WTC11 (cell line): ENCODE measurements around the gene OR2H2. TPM values are rescaled to one million over a fixed set of nuclear protein-coding genes. Genes with fewer than 3 reads are reported as not detected.

ENCODE experiments used
- CREB1 ChIP-seq: sonication (generic); formaldehyde crosslinking; IDR thresholded peaks from 2 replicates; pipeline ENCODE4 v1.8.0; 2023; ENCODE audit warnings: mild to moderate bottlenecking, missing genetic modification reagents
- CREM ChIP-seq: sonication (generic); formaldehyde crosslinking; IDR thresholded peaks from 2 replicates; pipeline ENCODE4 v1.8.1; 2022; ENCODE audit warnings: mild to moderate bottlenecking, missing genetic modification reagents, moderate library complexity
- EMX1 ChIP-seq: fragments of 250-450 bp; sonication (Bioruptor Pico); IDR thresholded peaks from 2 replicates; pipeline ENCODE4 v1.8.0; 2021; ENCODE audit warnings: mild to moderate bottlenecking
- FOXK1 ChIP-seq: sonication (generic); formaldehyde crosslinking; IDR thresholded peaks from 2 replicates; pipeline ENCODE4 v1.8.0; 2022; ENCODE audit warnings: mild to moderate bottlenecking, moderate library complexity, missing genetic modification reagents
- KAT7 ChIP-seq: sonication (generic); formaldehyde crosslinking; IDR thresholded peaks from 2 replicates; pipeline ENCODE4 v1.8.1; 2023; ENCODE audit warnings: missing genetic modification reagents, mild to moderate bottlenecking, borderline replicate concordance
- MYBL2 ChIP-seq: sonication (generic); formaldehyde crosslinking; IDR thresholded peaks from 2 replicates; pipeline ENCODE4 v1.8.1; 2023; ENCODE audit warnings: mild to moderate bottlenecking, moderate library complexity, missing genetic modification reagents
- NFATC4 ChIP-seq: fragments of 250-450 bp; sonication (Bioruptor Pico); IDR thresholded peaks from 2 replicates; pipeline ENCODE4 v1.9.0; 2021; ENCODE audit warnings: mild to moderate bottlenecking
- NFE2L1 ChIP-seq: sonication (generic); formaldehyde crosslinking; IDR thresholded peaks from 2 replicates; pipeline ENCODE4 v1.8.1; 2023; ENCODE audit warnings: missing genetic modification reagents
- NFYB ChIP-seq: sonication (generic); formaldehyde crosslinking; conservative IDR thresholded peaks from 2 replicates; pipeline ENCODE4 v1.8.0; 2022; ENCODE audit warnings: low read depth, missing genetic modification reagents
- NR3C1 ChIP-seq: sonication (generic); formaldehyde crosslinking; conservative IDR thresholded peaks from 2 replicates; pipeline ENCODE4 v1.8.1; 2023; ENCODE audit warnings: low read depth, mild to moderate bottlenecking, missing genetic modification reagents
- PRRX2 ChIP-seq: fragments of 250-450 bp; sonication (Bioruptor Pico); IDR thresholded peaks from 2 replicates; pipeline ENCODE4 v1.8.0; 2021; ENCODE audit warnings: mild to moderate bottlenecking
- SMAD3 ChIP-seq: sonication (generic); formaldehyde crosslinking; IDR thresholded peaks from 2 replicates; pipeline ENCODE4 v1.8.0; 2022; ENCODE audit warnings: missing genetic modification reagents, mild to moderate bottlenecking, borderline replicate concordance
- SOX15 ChIP-seq: fragments of 250-450 bp; sonication (Bioruptor Pico); IDR thresholded peaks from 2 replicates; pipeline ENCODE4 v1.9.0; 2021; ENCODE audit warnings: mild to moderate bottlenecking
- TEAD1 ChIP-seq: sonication (generic); formaldehyde crosslinking; IDR thresholded peaks from 2 replicates; pipeline ENCODE4 v1.8.0; 2022; ENCODE audit warnings: mild to moderate bottlenecking, missing genetic modification reagents
- TEAD4 ChIP-seq: sonication (generic); formaldehyde crosslinking; IDR thresholded peaks from 2 replicates; pipeline ENCODE4 v1.8.0; 2022; ENCODE audit warnings: mild to moderate bottlenecking, missing genetic modification reagents
- ZNF232 ChIP-seq: sonication (generic); formaldehyde crosslinking; IDR thresholded peaks from 2 replicates; pipeline ENCODE4 v1.8.0; 2022; ENCODE audit warnings: mild to moderate bottlenecking, missing genetic modification reagents
- ZNF263 ChIP-seq: sonication (generic); formaldehyde crosslinking; IDR thresholded peaks from 2 replicates; pipeline ENCODE4 v1.8.1; 2022; ENCODE audit warnings: low read depth, mild to moderate bottlenecking, moderate library complexity, missing genetic modification reagents
- total RNA-seq: library from RNA; stranded (reverse); gene quantifications from 3 replicates; pipeline ENCODE4 v1.2.3, GENCODE V29; 2021
- TF ChIP-seq, protein P1 (sequence below): sonication (generic); formaldehyde crosslinking; IDR thresholded peaks from 2 replicates; pipeline ENCODE4 v1.8.0; 2022; ENCODE audit warnings: missing genetic modification reagents
- TF ChIP-seq, protein P2 (sequence below): sonication (generic); formaldehyde crosslinking; IDR thresholded peaks from 2 replicates; pipeline ENCODE4 v1.8.0; 2022; ENCODE audit warnings: mild to moderate bottlenecking, missing genetic modification reagents
- TF ChIP-seq, protein P3 (sequence below): sonication (generic); formaldehyde crosslinking; IDR thresholded peaks from 2 replicates; pipeline ENCODE4 v1.8.1; 2022; ENCODE audit warnings: low read depth, missing genetic modification reagents, borderline replicate concordance
- TF ChIP-seq, protein P4 (sequence below): sonication (generic); formaldehyde crosslinking; IDR thresholded peaks from 2 replicates; pipeline ENCODE4 v1.8.1; 2023; ENCODE audit warnings: mild to moderate bottlenecking, moderate library complexity, missing genetic modification reagents
- TF ChIP-seq, protein P5 (sequence below): sonication (generic); formaldehyde crosslinking; IDR thresholded peaks from 2 replicates; pipeline ENCODE4 v1.8.1; 2023; ENCODE audit warnings: mild to moderate bottlenecking, missing genetic modification reagents, moderate library complexity
- TF ChIP-seq, protein P6 (sequence below): sonication (generic); formaldehyde crosslinking; IDR thresholded peaks from 2 replicates; pipeline ENCODE4 v1.8.0; 2022; ENCODE audit warnings: mild to moderate bottlenecking, missing genetic modification reagents
- TF ChIP-seq, protein P7 (sequence below): sonication (generic); formaldehyde crosslinking; conservative IDR thresholded peaks from 2 replicates; pipeline ENCODE4 v1.8.1; 2022; ENCODE audit warnings: mild to moderate bottlenecking, missing genetic modification reagents
- TF ChIP-seq, protein P8 (sequence below): fragments of 250-450 bp; sonication (Bioruptor Pico); IDR thresholded peaks from 2 replicates; pipeline ENCODE4 v1.8.0; 2021; ENCODE audit warnings: mild to moderate bottlenecking
- TF ChIP-seq, protein P9 (sequence below): fragments of 250-450 bp; sonication (Bioruptor Pico); IDR thresholded peaks from 2 replicates; pipeline ENCODE4 v1.9.0; 2021; ENCODE audit warnings: moderate library complexity, mild to moderate bottlenecking, inconsistent platforms, borderline replicate concordance
- TF ChIP-seq, protein P10 (sequence below): sonication (generic); formaldehyde crosslinking; IDR thresholded peaks from 2 replicates; pipeline ENCODE4 v1.8.1; 2022; ENCODE audit warnings: low read depth, mild to moderate bottlenecking, moderate library complexity, missing genetic modification reagents, borderline replicate concordance

OR2H2 gene
- total RNA-seq, 1 experiment from 2014 or later = not detected

DNA sequence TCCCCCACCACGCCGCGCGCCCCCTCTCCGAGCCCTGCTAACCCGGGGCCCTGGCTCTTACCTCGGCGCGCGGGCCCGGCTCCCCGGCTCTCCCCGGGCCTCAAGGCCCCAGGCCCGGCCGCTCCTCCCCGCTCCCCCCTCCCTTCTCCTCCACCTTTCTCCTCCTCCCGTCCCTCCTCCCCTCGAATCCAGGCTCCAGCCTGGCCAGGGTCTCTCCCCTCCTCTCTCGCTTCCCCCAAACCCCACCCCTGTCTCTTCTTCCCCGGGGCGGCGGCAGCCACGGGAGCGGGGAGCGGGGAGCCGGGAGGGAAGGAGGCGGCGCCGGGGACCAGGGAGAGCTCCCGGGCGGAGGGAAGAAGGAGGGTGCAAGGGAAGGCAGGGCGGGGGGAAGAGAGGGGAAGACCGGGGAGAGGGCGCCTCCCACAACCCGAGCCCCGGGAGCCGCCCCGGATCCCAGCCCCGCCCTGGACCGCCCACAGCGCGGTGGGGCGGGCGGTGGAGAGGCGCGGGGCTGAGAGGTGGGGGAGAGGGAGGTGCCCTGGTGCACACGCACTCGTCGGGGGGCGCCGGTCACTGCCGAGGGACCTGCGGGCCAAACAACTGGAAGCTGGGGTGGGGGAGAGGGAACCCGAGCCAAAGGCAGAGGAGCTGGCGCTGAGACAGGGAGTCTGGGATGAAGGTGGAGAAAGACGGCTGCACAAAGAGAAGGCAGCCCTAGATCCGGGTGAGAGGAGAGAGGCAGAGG, 48.0 kb downstream of the OR2H2 start, which contains the start of gene GABBR1 (continued):
- TF ChIP-seq, protein P1, sequence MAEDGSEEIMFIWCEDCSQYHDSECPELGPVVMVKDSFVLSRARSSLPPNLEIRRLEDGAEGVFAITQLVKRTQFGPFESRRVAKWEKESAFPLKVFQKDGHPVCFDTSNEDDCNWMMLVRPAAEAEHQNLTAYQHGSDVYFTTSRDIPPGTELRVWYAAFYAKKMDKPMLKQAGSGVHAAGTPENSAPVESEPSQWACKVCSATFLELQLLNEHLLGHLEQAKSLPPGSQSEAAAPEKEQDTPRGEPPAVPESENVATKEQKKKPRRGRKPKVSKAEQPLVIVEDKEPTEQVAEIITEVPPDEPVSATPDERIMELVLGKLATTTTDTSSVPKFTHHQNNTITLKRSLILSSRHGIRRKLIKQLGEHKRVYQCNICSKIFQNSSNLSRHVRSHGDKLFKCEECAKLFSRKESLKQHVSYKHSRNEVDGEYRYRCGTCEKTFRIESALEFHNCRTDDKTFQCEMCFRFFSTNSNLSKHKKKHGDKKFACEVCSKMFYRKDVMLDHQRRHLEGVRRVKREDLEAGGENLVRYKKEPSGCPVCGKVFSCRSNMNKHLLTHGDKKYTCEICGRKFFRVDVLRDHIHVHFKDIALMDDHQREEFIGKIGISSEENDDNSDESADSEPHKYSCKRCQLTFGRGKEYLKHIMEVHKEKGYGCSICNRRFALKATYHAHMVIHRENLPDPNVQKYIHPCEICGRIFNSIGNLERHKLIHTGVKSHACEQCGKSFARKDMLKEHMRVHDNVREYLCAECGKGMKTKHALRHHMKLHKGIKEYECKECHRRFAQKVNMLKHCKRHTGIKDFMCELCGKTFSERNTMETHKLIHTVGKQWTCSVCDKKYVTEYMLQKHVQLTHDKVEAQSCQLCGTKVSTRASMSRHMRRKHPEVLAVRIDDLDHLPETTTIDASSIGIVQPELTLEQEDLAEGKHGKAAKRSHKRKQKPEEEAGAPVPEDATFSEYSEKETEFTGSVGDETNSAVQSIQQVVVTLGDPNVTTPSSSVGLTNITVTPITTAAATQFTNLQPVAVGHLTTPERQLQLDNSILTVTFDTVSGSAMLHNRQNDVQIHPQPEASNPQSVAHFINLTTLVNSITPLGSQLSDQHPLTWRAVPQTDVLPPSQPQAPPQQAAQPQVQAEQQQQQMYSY (CRISPR knock-in tag) = peak; percentile 51
- TF ChIP-seq NR3C1 = no peak
- no peak for TF ChIP-seq NFATC4 (CRISPR knock-in tag)
- TF ChIP-seq CREM (CRISPR knock-in tag) = peak; percentile 62; the same call in 1 of the 2 replicates
- no peak for TF ChIP-seq CREB1 (CRISPR knock-in tag)
- no peak for TF ChIP-seq NFE2L1
- no peak for TF ChIP-seq TEAD1 (CRISPR knock-in tag)
- TF ChIP-seq ZNF263 (CRISPR knock-in tag) = peak; percentile 86
- TF ChIP-seq MYBL2 (CRISPR knock-in tag) = peak; percentile 50; the same call in 1 of the 2 replicates
- TF ChIP-seq SOX15 = no peak
- TF ChIP-seq, protein P2, sequence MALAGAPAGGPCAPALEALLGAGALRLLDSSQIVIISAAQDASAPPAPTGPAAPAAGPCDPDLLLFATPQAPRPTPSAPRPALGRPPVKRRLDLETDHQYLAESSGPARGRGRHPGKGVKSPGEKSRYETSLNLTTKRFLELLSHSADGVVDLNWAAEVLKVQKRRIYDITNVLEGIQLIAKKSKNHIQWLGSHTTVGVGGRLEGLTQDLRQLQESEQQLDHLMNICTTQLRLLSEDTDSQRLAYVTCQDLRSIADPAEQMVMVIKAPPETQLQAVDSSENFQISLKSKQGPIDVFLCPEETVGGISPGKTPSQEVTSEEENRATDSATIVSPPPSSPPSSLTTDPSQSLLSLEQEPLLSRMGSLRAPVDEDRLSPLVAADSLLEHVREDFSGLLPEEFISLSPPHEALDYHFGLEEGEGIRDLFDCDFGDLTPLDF (CRISPR knock-in tag) = no peak
- TF ChIP-seq, protein P3, sequence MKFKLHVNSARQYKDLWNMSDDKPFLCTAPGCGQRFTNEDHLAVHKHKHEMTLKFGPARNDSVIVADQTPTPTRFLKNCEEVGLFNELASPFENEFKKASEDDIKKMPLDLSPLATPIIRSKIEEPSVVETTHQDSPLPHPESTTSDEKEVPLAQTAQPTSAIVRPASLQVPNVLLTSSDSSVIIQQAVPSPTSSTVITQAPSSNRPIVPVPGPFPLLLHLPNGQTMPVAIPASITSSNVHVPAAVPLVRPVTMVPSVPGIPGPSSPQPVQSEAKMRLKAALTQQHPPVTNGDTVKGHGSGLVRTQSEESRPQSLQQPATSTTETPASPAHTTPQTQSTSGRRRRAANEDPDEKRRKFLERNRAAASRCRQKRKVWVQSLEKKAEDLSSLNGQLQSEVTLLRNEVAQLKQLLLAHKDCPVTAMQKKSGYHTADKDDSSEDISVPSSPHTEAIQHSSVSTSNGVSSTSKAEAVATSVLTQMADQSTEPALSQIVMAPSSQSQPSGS (CRISPR knock-in tag) = no peak
- TF ChIP-seq, protein P4, sequence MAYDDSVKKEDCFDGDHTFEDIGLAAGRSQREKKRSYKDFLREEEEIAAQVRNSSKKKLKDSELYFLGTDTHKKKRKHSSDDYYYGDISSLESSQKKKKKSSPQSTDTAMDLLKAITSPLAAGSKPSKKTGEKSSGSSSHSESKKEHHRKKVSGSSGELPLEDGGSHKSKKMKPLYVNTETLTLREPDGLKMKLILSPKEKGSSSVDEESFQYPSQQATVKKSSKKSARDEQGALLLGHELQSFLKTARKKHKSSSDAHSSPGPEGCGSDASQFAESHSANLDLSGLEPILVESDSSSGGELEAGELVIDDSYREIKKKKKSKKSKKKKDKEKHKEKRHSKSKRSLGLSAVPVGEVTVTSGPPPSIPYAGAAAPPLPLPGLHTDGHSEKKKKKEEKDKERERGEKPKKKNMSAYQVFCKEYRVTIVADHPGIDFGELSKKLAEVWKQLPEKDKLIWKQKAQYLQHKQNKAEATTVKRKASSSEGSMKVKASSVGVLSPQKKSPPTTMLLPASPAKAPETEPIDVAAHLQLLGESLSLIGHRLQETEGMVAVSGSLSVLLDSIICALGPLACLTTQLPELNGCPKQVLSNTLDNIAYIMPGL = no peak
- TF ChIP-seq, protein P5, sequence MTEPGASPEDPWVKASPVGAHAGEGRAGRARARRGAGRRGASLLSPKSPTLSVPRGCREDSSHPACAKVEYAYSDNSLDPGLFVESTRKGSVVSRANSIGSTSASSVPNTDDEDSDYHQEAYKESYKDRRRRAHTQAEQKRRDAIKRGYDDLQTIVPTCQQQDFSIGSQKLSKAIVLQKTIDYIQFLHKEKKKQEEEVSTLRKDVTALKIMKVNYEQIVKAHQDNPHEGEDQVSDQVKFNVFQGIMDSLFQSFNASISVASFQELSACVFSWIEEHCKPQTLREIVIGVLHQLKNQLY (CRISPR knock-in tag) = no peak
- no peak for TF ChIP-seq ZNF232 (CRISPR knock-in tag)
- TF ChIP-seq, protein P6, sequence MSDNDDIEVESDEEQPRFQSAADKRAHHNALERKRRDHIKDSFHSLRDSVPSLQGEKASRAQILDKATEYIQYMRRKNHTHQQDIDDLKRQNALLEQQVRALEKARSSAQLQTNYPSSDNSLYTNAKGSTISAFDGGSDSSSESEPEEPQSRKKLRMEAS (CRISPR knock-in tag) = no peak; the same call in 1 of the 2 replicates
- TF ChIP-seq, protein P7, sequence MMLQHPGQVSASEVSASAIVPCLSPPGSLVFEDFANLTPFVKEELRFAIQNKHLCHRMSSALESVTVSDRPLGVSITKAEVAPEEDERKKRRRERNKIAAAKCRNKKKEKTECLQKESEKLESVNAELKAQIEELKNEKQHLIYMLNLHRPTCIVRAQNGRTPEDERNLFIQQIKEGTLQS = no peak
- no peak for TF ChIP-seq SMAD3 (CRISPR knock-in tag)
- no peak for TF ChIP-seq NFYB (CRISPR knock-in tag)
- TF ChIP-seq, protein P8, sequence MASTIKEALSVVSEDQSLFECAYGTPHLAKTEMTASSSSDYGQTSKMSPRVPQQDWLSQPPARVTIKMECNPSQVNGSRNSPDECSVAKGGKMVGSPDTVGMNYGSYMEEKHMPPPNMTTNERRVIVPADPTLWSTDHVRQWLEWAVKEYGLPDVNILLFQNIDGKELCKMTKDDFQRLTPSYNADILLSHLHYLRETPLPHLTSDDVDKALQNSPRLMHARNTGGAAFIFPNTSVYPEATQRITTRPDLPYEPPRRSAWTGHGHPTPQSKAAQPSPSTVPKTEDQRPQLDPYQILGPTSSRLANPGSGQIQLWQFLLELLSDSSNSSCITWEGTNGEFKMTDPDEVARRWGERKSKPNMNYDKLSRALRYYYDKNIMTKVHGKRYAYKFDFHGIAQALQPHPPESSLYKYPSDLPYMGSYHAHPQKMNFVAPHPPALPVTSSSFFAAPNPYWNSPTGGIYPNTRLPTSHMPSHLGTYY (CRISPR knock-in tag) = no peak
- no peak for TF ChIP-seq TEAD4 (CRISPR knock-in tag)
- no peak for TF ChIP-seq FOXK1 (CRISPR knock-in tag)
- TF ChIP-seq, protein P9, sequence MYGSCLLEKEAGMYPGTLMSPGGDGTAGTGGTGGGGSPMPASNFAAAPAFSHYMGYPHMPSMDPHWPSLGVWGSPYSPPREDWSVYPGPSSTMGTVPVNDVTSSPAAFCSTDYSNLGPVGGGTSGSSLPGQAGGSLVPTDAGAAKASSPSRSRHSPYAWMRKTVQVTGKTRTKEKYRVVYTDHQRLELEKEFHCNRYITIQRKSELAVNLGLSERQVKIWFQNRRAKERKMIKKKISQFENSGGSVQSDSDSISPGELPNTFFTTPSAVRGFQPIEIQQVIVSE (CRISPR knock-in tag) = no peak
- no peak for TF ChIP-seq PRRX2 (CRISPR knock-in tag)
- TF ChIP-seq KAT7 (CRISPR knock-in tag) = no peak
- TF ChIP-seq, protein P10, sequence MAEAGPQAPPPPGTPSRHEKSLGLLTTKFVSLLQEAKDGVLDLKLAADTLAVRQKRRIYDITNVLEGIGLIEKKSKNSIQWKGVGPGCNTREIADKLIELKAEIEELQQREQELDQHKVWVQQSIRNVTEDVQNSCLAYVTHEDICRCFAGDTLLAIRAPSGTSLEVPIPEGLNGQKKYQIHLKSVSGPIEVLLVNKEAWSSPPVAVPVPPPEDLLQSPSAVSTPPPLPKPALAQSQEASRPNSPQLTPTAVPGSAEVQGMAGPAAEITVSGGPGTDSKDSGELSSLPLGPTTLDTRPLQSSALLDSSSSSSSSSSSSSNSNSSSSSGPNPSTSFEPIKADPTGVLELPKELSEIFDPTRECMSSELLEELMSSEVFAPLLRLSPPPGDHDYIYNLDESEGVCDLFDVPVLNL (CRISPR knock-in tag) = no peak
- TF ChIP-seq EMX1 = no peak
